HG03520 (cell line): ENCODE data around the gene CAPZB.

ENCODE experiments used
- ATAC-seq: cut with Tn5 transposase; IDR thresholded peaks from one replicate; pipeline ENCODE4 v1.9.1; 2021; ENCODE audit warnings: mild to moderate bottlenecking, moderate library complexity; ENCODE audit not compliant: unreplicated experiment

CAPZB gene

GRCh38 chr1:19337289-19337688, 148.1 kb downstream of the CAPZB start:
- ATAC-seq, result no peak

DNA sequence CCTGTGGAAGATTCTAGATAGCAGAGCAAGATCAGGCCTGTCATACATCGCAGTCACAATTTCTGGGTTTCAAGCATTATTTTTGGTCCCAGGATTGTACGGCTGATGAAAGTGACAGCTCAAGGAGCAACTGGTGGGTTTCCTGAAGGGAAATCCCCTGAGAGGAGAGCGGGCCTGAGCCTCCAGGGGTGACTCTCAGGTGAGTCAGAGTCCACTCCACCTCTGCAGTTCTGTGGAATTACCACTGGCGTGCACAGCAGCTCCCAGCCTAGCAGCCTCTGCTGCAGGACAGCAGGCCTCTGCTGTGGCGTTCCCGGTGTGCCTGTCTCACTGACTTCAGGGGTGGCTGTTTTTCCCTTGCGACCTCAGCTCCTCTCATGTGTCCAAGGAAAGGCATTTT, 148.8 kb downstream of the CAPZB start:
- ATAC-seq, result no peak

DNA sequence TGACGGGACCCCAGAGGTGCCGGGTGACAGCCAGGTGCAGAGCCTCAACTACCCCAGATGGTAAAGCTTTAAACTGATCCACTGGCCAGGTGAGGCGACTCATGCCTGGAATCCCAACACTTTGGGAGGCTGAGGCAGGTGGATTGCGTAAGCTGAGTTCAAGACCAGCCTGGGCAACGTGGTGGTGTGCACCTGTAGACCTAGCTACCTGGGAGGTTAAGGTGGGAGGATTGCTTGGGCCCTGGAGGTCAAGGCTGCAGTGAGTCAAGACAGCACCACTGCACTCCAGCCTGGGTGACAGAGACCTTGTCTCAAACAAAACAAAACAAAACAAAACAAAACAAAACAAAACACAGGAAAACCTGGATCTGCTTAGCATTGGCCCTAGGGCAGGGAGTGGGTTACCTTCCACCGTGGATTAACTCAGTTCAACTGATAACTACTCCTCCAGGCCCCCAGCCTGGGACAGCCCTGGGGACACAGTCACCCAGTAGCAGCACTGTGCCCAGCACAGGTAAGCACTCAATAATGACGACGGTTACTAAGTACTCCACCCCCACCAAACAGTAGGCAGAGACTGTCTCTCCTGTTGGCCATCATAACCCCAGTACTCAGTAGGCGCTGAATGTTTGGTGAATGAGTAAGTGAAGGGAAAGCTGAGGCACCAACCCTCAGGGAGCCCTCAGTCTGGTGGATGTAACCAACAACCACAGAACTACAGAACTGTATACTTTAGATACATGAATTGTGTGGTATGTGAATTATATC, 151.6 kb downstream of the CAPZB start:
- no peak for ATAC-seq

GRCh38 chr1:19332832-19333231, 152.5 kb downstream of the CAPZB start:
- ATAC-seq, result no peak

- no peak for ATAC-seq
Measured at GRCh38 chr1:19331262-19331878, 154.0 kb downstream of the CAPZB start.

- ATAC-seq, result no peak
Measured at GRCh38 chr1:19330449-19331135, 154.7 kb downstream of the CAPZB start.

DNA sequence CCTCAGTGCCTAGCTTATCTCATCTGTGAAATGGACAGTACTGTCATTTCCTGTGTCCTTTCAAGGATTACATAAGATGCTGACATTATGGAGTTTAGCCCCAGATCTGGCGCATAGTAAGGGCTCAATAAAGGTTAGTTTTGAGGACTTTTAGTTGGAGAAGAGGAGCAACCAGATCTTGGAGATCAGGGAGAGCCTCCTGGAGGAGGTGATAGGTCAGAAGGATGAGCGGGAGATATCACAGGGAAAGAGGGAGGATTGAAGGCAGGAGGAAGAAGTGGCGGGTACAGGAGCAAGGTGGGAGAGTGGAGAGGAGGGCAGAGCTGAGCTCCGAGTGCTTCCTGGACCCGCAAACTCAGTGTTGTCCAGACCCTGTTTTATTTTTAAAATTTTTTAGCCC, 155.7 kb downstream of the CAPZB start:
- ATAC-seq, result no peak

GRCh38 chr1:19329188-19329587, 156.2 kb downstream of the CAPZB start:
- ATAC-seq, result no peak

GRCh38 chr1:19328486-19328885, 156.9 kb downstream of the CAPZB start:
- no peak for ATAC-seq

GRCh38 chr1:19327736-19328135, 157.6 kb downstream of the CAPZB start:
- ATAC-seq, result no peak

DNA sequence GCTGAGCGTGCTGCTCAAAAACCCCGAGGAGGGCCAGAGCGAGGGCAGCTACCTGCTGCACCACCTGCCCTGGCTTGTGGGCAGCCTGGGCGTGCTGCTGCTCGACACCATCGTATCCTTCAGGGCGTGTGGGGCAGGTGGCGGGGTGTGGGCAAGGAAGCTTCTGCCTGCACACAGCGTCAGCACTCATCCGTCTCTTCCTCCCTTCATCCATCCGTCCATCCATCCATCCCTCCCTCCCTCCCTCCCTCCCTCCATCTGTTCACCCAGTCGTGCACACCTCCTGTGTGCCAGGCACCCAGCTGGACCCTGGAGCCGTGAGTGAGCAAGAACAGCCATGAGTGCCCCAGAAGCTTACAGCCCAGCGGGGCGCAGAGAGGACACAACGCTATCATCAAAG, 158.0 kb downstream of the CAPZB start:
- ATAC-seq, result no peak

GRCh38 chr1:19326748-19327065, 158.6 kb downstream of the CAPZB start:
- ATAC-seq, result no peak

GRCh38 chr1:19325958-19326747, 159.2 kb downstream of the CAPZB start:
- ATAC-seq, result no peak

DNA sequence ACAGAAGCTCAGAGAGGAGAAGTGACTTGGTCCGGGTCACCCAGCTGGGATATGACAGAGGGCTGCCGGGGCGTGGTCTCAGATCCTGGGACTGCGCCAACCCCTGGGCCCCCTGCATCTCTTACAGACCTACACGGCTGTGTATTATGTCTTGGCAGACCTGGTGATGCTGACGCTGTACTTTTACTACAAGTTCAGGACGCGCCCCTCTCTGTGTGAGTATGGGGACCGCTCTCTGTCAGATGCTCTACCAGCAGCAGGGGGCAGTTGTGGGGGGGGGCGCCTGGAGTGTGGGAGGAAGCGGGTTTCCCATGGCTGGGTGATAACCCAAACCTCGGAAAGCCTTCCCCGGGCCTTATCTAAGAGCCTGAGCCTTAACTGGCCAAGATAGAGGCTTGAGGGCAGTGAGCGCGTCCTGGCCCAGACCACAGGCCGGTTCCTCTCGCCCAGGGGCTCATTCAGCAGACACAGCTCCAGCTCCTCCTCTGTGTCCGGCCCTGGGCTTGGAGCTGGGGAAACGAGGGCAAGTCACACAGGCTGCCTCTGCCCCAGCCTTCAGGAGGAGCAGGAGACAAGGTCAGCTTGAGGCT, 159.9 kb downstream of the CAPZB start:
- ATAC-seq, result no peak

DNA sequence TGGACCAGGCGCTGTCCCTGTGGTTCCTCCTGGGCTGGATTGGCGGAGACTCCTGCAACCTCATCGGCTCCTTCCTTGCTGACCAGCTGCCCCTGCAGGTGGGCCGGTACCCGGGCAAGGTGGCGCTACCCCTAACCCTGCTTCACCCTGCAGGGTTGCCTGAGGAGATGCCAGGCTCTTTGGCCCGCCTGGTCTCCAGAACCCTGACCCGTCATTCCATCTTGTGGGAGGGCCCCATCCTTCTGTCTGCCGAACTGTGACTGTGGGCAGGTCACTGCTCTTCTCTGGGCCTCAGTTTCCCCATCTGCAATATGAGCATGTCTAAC, 160.7 kb downstream of the CAPZB start:
- no peak for ATAC-seq

DNA sequence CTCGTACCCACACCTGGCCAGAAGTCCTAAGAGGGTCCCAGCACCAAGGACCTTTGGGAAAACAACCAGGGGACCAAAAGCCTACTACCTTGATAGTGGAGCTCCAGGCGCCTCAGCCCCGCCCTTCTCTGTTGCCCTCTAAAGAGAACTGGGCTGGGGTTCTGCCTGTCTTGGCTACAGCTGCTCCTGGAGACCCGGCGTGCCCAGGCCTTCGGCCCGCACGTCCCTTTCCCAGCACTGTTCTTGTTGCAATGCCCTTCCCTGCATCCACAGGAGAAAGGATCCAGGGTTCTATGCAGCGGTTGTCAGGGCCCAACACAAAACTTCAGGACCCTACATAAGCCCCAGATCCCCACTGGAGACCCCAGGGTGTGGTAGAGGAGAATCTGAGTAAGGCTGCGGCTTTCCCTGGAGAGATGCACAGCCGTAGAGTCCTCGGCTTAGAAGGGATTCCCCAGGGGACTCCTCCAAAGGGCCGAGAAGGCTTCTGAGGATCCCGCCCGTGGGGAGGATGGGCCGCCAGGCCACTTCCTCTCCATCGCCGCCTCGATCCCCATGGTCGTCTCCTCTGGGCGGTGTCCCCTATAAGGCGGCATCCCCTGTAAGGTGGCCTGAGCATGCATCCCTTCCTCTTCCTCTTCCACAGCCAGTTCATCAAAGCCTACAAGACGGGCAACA, 161.2 kb downstream of the CAPZB start:
- no peak for ATAC-seq

GRCh38 chr1:19322481-19322880, 162.9 kb downstream of the CAPZB start:
- no peak for ATAC-seq

- no peak for ATAC-seq
Measured at GRCh38 chr1:19321071-19321470, 164.3 kb downstream of the CAPZB start.

GRCh38 chr1:19319196-19319595, 166.1 kb downstream of the CAPZB start:
- no peak for ATAC-seq

DNA sequence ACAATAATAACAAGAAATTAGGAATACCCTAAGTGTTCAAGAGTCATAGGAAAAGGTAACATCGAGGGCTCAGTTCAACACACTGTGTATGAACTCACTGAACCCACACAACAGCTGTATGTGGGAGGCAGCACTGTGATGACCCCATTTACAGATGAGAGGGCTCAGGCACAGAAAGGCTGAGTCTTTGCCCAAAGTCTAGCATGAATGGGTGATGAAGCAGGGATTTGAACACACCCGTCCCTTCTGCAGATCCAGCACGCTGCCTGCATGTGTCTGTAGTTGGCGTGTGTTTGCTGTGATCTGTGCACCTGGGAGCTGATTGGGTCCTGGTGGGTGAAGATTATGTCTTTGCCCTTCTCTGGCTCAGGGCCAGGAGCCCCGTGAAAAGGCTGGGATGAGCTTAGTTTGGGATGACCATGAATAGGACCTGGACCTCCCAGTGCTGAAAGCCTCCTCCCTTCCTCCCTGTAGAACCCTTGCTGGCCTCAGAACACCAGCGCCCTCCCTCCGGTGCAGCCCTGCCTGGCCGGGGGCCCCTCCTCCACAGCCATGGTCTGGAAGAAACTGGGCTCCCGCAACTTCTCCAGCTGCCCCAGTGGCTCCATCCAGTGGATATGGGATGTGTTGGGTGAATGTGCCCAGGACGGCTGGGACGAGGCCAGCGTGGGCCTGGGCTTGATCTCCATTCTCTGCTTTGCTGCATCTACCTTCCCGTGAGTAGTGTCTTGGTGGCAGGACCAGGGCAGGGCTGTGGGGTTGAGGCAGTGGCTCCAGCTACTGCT, 168.0 kb downstream of the CAPZB start:
- ATAC-seq, result no peak
